ENCODE data around the gene CMTM4.
A peak's percentile ranks its signal among the peaks of the same experiment; 100 is the strongest.
"Not testable (repeated sequence)": the region's sequence is repeated elsewhere in the genome, so short reads cannot be mapped to it uniquely, and the experiment has no call there.

CMTM4 gene

DNA sequence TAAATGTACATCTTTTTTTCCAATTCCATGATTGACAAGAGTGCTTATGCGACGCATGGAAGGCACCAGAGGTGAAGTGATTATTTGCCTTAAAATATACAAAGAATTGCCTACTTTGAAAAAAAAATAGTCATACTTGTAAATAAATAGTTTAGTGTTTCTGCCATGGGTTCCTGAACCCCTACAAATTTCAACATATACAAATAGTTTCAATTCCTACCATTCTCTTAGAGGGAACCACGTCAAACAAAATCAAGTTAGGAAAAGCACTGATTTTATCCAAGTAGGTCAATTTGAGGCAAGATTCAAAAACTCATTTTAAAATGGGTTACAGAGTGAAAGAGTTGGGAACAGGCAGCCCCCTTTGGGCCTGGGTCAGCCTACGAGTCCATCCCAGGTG lies 80.4 kb downstream of the CMTM4 start:
- TF ChIP-seq EZH2 (IDR thresholded peaks at IDR 0.05), result no peak
- TF ChIP-seq POLR2AphosphoS5 (IDR thresholded peaks at IDR 0.05; ENCODE audit: borderline replicate concordance, low read depth, low read length), result no peak
- TF ChIP-seq FOXP2 (optimal IDR thresholded peaks at IDR 0.05; ENCODE audit: control extremely low read depth, extremely low read length, insufficient read depth), result no peak
- Histone ChIP-seq H3K9ac (ENCODE audit: insufficient read length) (no peak overlapping the region), H3K9me3 (ENCODE audit: low read depth, low read length) (no peaks in the 10 kb centered on the region), H3K36me3 (ENCODE audit: insufficient read depth, low read length) (peaks cover 16% of the 10 kb centered on the region), H3K27ac (no peak overlapping the region), H3K4me3 (no peak overlapping the region)
- no peak for DNase-seq (ENCODE audit: low read depth, low spot score)

GRCh38 chr16:66614161-66614802 lies 82.3 kb downstream of the CMTM4 start:
- no peak; the same call in 1 of the 2 replicates for TF ChIP-seq POLR2AphosphoS5 (IDR thresholded peaks at IDR 0.05; ENCODE audit: borderline replicate concordance, low read depth, low read length)
- no peak for TF ChIP-seq EZH2 (IDR thresholded peaks at IDR 0.05)
- no peak for TF ChIP-seq FOXP2 (optimal IDR thresholded peaks at IDR 0.05; ENCODE audit: control extremely low read depth, extremely low read length, insufficient read depth)
- Histone ChIP-seq H3K9ac (ENCODE audit: insufficient read length) (no peak overlapping the region), H3K27ac (no peak overlapping the region), H3K9me3 (ENCODE audit: low read depth, low read length) (no peaks in the 10 kb centered on the region), H3K4me3 (no peak overlapping the region), H3K36me3 (ENCODE audit: insufficient read depth, low read length) (peaks cover 24% of the 10 kb centered on the region)
- DNase-seq (ENCODE audit: low read depth, low spot score), result no peak

- TF ChIP-seq POLR2AphosphoS5 (IDR thresholded peaks at IDR 0.05; ENCODE audit: borderline replicate concordance, low read depth, low read length) (no peak), FOXP2 (optimal IDR thresholded peaks at IDR 0.05; ENCODE audit: control extremely low read depth, extremely low read length, insufficient read depth) (no peak)
- Histone ChIP-seq H3K9ac (ENCODE audit: insufficient read length) (no peak overlapping the region), H3K36me3 (ENCODE audit: insufficient read depth, low read length) (peaks cover 27% of the 10 kb centered on the region), H3K27ac (no peak overlapping the region), H3K4me3 (no peak overlapping the region), H3K9me3 (ENCODE audit: low read depth, low read length) (no peaks in the 10 kb centered on the region)
- DNase-seq (ENCODE audit: low read depth, low spot score), result no peak
Observed at GRCh38 chr16:66612422-66612821, 84.1 kb downstream of the CMTM4 start.

GRCh38 chr16:66611911-66612310 lies 84.6 kb downstream of the CMTM4 start:
- DNase-seq (ENCODE audit: low read depth, low spot score); H3K4me3 ChIP-seq; H3K9me3 ChIP-seq (ENCODE audit: low read depth, low read length); H3K27ac ChIP-seq; H3K9ac ChIP-seq (ENCODE audit: insufficient read length): not testable (repeated sequence)
- H3K36me3 ChIP-seq (ENCODE audit: insufficient read depth, low read length), result peaks cover 27% of the 10 kb centered on the region

DNA sequence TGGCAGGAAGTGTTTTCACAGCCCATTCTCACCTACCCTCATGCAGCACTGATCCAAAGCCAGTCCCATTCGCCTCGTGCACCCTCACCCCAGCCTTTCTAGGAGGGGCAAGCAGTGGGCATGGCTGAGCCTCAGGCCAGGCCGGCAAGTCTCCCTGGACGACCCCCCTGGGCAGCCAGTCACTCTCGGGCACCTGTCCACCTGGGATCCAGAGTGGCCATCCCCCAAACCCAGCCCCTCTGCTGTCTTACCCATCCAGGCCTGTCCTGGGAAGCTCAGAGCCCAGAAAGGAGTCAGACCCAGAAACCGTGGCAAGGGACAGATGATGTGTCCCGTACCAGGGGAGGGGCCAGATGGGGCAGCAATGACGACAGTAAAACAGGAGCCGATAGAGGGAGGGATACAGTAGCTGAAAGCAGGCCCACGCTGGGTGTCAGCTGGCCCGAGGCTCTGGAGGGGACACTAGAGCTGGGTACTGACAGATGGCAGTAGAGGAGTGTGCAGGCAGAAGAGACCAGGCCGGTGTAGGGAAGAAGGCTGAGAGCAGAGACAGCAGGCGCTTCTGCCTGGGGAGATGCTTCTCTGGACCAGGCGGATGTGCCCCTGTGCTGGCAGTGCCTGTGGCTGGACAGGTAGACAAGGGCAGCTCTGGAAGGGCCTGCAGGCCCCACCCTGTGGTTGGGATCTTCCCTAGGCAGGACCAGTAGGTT lies 86.3 kb downstream of the CMTM4 start:
- no peak for DNase-seq (ENCODE audit: low read depth, low spot score)
- H3K9me3 ChIP-seq (ENCODE audit: low read depth, low read length), result no peaks in the 10 kb centered on the region
- H3K36me3 ChIP-seq (ENCODE audit: insufficient read depth, low read length), result peaks cover 27% of the 10 kb centered on the region
- H3K4me3 ChIP-seq, result no peak overlapping the region
- no peak overlapping the region for H3K9ac ChIP-seq (ENCODE audit: insufficient read length)
- TF ChIP-seq FOXP2 (optimal IDR thresholded peaks at IDR 0.05; ENCODE audit: control extremely low read depth, extremely low read length, insufficient read depth) (no peak), POLR2AphosphoS5 (IDR thresholded peaks at IDR 0.05; ENCODE audit: borderline replicate concordance, low read depth, low read length) (no peak), EZH2 (IDR thresholded peaks at IDR 0.05) (no peak)
- H3K27ac ChIP-seq, result no peak overlapping the region

- H3K9me3 ChIP-seq (ENCODE audit: low read depth, low read length), result no peaks in the 10 kb centered on the region
- H3K27ac ChIP-seq, result no peak overlapping the region
- H3K4me3 ChIP-seq, result no peak overlapping the region
- DNase-seq (ENCODE audit: low read depth, low spot score), result no peak
- TF ChIP-seq EZH2 (IDR thresholded peaks at IDR 0.05), result no peak
- TF ChIP-seq FOXP2 (optimal IDR thresholded peaks at IDR 0.05; ENCODE audit: control extremely low read depth, extremely low read length, insufficient read depth), result no peak
- TF ChIP-seq POLR2AphosphoS5 (IDR thresholded peaks at IDR 0.05; ENCODE audit: borderline replicate concordance, low read depth, low read length), result no peak
- H3K9ac ChIP-seq (ENCODE audit: insufficient read length), result no peak overlapping the region
- peaks cover 27% of the 10 kb centered on the region for H3K36me3 ChIP-seq (ENCODE audit: insufficient read depth, low read length)
Observed at GRCh38 chr16:66609139-66609510, 87.4 kb downstream of the CMTM4 start.

GRCh38 chr16:66608241-66609138 lies 88.1 kb downstream of the CMTM4 start:
- H3K4me3 ChIP-seq, result no peak overlapping the region
- DNase-seq (ENCODE audit: low read depth, low spot score), result peak; percentile 10
- peaks cover 24% of the 10 kb centered on the region for H3K36me3 ChIP-seq (ENCODE audit: insufficient read depth, low read length)
- H3K9ac ChIP-seq (ENCODE audit: insufficient read length), result no peak overlapping the region
- H3K9me3 ChIP-seq (ENCODE audit: low read depth, low read length), result no peaks in the 10 kb centered on the region
- TF ChIP-seq FOXP2 (optimal IDR thresholded peaks at IDR 0.05; ENCODE audit: control extremely low read depth, extremely low read length, insufficient read depth) (no peak), POLR2AphosphoS5 (IDR thresholded peaks at IDR 0.05; ENCODE audit: borderline replicate concordance, low read depth, low read length) (no peak), EZH2 (IDR thresholded peaks at IDR 0.05) (no peak)
- H3K27ac ChIP-seq, result no peak overlapping the region

DNA sequence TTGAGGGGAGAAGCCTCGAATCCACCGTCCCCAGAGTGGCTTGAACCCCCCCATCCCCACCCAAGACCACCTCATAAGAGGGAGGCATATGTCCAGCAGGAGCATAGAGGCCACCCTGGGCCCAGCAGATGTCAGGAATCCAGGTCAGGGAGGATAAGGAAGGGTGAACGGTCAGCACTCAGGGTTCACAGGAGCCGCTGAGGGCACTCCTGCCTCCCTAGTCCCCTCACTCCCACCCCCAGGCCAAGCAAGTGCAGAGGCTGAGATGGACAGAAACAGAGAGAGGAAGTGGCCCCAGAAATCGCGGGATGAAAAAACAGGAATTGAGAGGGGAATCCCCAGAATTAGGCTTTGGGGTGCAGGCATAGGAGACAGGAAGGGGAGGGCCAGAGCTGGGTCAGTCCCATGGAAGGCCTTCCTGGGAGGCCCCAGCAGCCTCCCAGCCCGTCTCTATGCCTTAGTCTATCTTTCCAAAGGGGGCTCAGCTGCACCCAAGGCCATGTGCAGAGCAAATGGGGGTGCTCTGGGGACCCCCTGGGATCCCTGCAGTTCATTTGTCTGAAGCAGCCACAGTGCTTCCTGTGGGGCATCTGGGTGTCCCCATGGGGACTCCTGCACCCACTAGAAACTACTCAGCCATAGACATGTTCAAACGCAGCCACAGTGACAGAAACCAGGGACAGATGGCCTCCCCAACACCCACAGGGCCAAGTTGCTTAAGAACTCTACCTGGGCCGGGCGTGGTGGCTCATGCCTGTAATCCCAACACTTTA lies 90.4 kb downstream of the CMTM4 start:
- no peak overlapping the region for H3K27ac ChIP-seq
- peaks cover 11% of the 10 kb centered on the region; the same call in 1 of the 2 replicates for H3K36me3 ChIP-seq (ENCODE audit: insufficient read depth, low read length)
- DNase-seq (ENCODE audit: low read depth, low spot score), result no peak
- TF ChIP-seq EZH2 (IDR thresholded peaks at IDR 0.05) (no peak), POLR2AphosphoS5 (IDR thresholded peaks at IDR 0.05; ENCODE audit: borderline replicate concordance, low read depth, low read length) (no peak), FOXP2 (optimal IDR thresholded peaks at IDR 0.05; ENCODE audit: control extremely low read depth, extremely low read length, insufficient read depth) (no peak)
- no peak overlapping the region for H3K9ac ChIP-seq (ENCODE audit: insufficient read length)
- H3K9me3 ChIP-seq (ENCODE audit: low read depth, low read length), result no peaks in the 10 kb centered on the region
- peak overlapping the region; percentile 75 for H3K4me3 ChIP-seq

Data from SK-N-MC (cell line).